HL-60 (cell line): ENCODE data around the gene TSPAN1.

Source experiments
- DNase-seq, 2 experiments: peaks; one replicate each; pipeline ENCODE4 v3.0.0-alpha.2; 2010 to 2020; ENCODE audit warnings: low read depth in 1 of 2, low spot score in 1 of 2
- H3K27ac ChIP-seq: fragments of 250-450 bp; sonication (Bioruptor Pico); replicated peaks from 2 replicates; pipeline ENCODE4 v1.5.1; 2020; ENCODE audit warnings: mild to moderate bottlenecking, moderate library complexity
- H3K27me3 ChIP-seq: fragments of 250-450 bp; sonication (Bioruptor Pico); 2 replicates; pipeline ENCODE4 v1.5.1; 2021; ENCODE audit warnings: mild to moderate bottlenecking, moderate library complexity; ENCODE audit not compliant: insufficient read depth, poor library complexity, severe bottlenecking
- H3K4me3 ChIP-seq: replicated peaks from 2 replicates; pipeline ENCODE4 v1.5.1; 2011; ENCODE audit warnings: mild to moderate bottlenecking, control low read depth, low read length; ENCODE audit not compliant: insufficient read depth
- CTCF ChIP-seq: IDR thresholded peaks from one replicate; pipeline ENCODE4 v1.5.1; 2011; ENCODE audit warnings: low read length, control low read depth, inconsistent platforms; ENCODE audit not compliant: insufficient read depth
- GABPA ChIP-seq: IDR thresholded peaks from 2 replicates; pipeline ENCODE4 v1.6.1; 2012; ENCODE audit warnings: low read depth
- POLR2AphosphoS5 ChIP-seq: IDR thresholded peaks from 2 replicates; pipeline ENCODE4 v1.6.1; 2012; ENCODE audit warnings: low read depth
- REST ChIP-seq: IDR thresholded peaks from 2 replicates; pipeline ENCODE4 v1.6.1; 2012; ENCODE audit warnings: low read depth; ENCODE audit not compliant: insufficient replicate concordance
- SPI1 ChIP-seq: IDR thresholded peaks from 2 replicates; pipeline ENCODE4 v1.6.1; 2012; ENCODE audit warnings: low read depth, mild to moderate bottlenecking, borderline replicate concordance

TSPAN1 gene

GRCh38 chr1:46191033-46191701 lies 16.3 kb downstream of the TSPAN1 start:
- Histone ChIP-seq H3K4me3 (no peak overlapping the region), H3K27me3 (no peaks in the 10 kb centered on the region), H3K27ac (no peak overlapping the region)
- TF ChIP-seq REST (no peak), CTCF (no peak), GABPA (no peak), POLR2AphosphoS5 (no peak), SPI1 (no peak)
- no peak for DNase-seq

GRCh38 chr1:46192171-46192570 lies 17.3 kb downstream of the TSPAN1 start:
- Histone ChIP-seq H3K27ac (no peak overlapping the region), H3K4me3 (no peak overlapping the region), H3K27me3 (no peaks in the 10 kb centered on the region)
- no peak for DNase-seq
- TF ChIP-seq CTCF: no peak
- TF ChIP-seq REST: no peak
- no peak for TF ChIP-seq SPI1
- no peak for TF ChIP-seq GABPA
- no peak for TF ChIP-seq POLR2AphosphoS5

- Histone ChIP-seq H3K4me3 (no peak overlapping the region), H3K27ac (no peak overlapping the region), H3K27me3 (no peaks in the 10 kb centered on the region)
- TF ChIP-seq SPI1 (no peak), GABPA (no peak), CTCF (no peak), REST (no peak), POLR2AphosphoS5 (no peak)
- no peak for DNase-seq
Observed at GRCh38 chr1:46193285-46193684, 18.4 kb downstream of the TSPAN1 start.
